ENCODE data around the gene CEP63.

Gene CEP63

GRCh38 chr3:134485718-134486576 lies at the start of gene CEP63, which contains the start of gene ANAPC13:
Gene CEP63, plus strand, starts transcription at chr3:134486057. Its CDS starts 9,264 bp downstream, at chr3:134495321.
Gene ANAPC13, minus strand, starts transcription at chr3:134485985. Its CDS starts 3,081 bp downstream, at chr3:134482904.
- DNase-seq = peak; percentile 99 to 100

- DNase-seq = no peak
Measured at GRCh38 chr3:134437211-134437752, 48.6 kb upstream of the CEP63 start.

- no peak for DNase-seq
Measured at GRCh38 chr3:134441321-134441720, 44.5 kb upstream of the CEP63 start.

GRCh38 chr3:134441821-134442220 lies 44.0 kb upstream of the CEP63 start:
- DNase-seq = no peak

GRCh38 chr3:134445095-134445494 lies 40.8 kb upstream of the CEP63 start:
- no peak for DNase-seq

GRCh38 chr3:134445636-134446035 lies 40.2 kb upstream of the CEP63 start:
- DNase-seq = no peak

GRCh38 chr3:134446800-134447199 lies 39.1 kb upstream of the CEP63 start:
- DNase-seq = no peak

- DNase-seq = no peak
Measured at GRCh38 chr3:134447351-134447750, 38.5 kb upstream of the CEP63 start.

- DNase-seq = no peak
Measured at GRCh38 chr3:134448664-134449063, 37.2 kb upstream of the CEP63 start.

GRCh38 chr3:134449277-134449676 lies 36.6 kb upstream of the CEP63 start:
- DNase-seq = peak; percentile 7 to 26

- DNase-seq = no peak
Measured at GRCh38 chr3:134449951-134450350, 35.9 kb upstream of the CEP63 start.

GRCh38 chr3:134453631-134454030 lies 32.2 kb upstream of the CEP63 start:
- DNase-seq = no peak

GRCh38 chr3:134457376-134458074 lies 28.3 kb upstream of the CEP63 start:
- no peak for DNase-seq

- no peak for DNase-seq
Measured at GRCh38 chr3:134458406-134458945, 27.4 kb upstream of the CEP63 start.

- no peak for DNase-seq
Measured at GRCh38 chr3:134459562-134459961, 26.3 kb upstream of the CEP63 start.

GRCh38 chr3:134460965-134461364 lies 24.9 kb upstream of the CEP63 start:
- no peak for DNase-seq

GRCh38 chr3:134462331-134462941 lies 23.4 kb upstream of the CEP63 start:
- no peak for DNase-seq

GRCh38 chr3:134463676-134464063 lies 22.2 kb upstream of the CEP63 start:
- no peak for DNase-seq

GRCh38 chr3:134464064-134464688 lies 21.7 kb upstream of the CEP63 start:
- no peak for DNase-seq

GRCh38 chr3:134464689-134465365 lies 21.0 kb upstream of the CEP63 start:
- no peak for DNase-seq

- no peak for DNase-seq
Measured at GRCh38 chr3:134466331-134466730, 19.5 kb upstream of the CEP63 start.

GRCh38 chr3:134468519-134468918 lies 17.3 kb upstream of the CEP63 start:
- no peak for DNase-seq

Data from AML-193 (cell line).